ENCODE data around the gene LAPTM5. TPM values are rescaled to one million over a fixed set of nuclear protein-coding genes. Genes with fewer than 3 reads are reported as not detected.

LAPTM5 gene
- total and polyA plus RNA-seq, 10 of the 15 experiments (the other 5 are each of a cell fraction or from before 2014, with no cell fraction given) = 24.1 to 1,034 (median 687) TPM

- TF ChIP-seq ATF7 (IDR thresholded peaks at IDR 0.05; ENCODE audit: low read depth) (peak; percentile 91), MTA3 (IDR thresholded peaks at IDR 0.05; ENCODE audit: borderline replicate concordance, low read length) (no peak), PAX8 (IDR thresholded peaks at IDR 0.05) (no peak), ZNF24 (IDR thresholded peaks at IDR 0.05) (no peak), YBX1 (IDR thresholded peaks at IDR 0.05) (no peak), BCL11A (IDR thresholded peaks at IDR 0.05; ENCODE audit: low read depth, low read length) (peak; percentile 94), CHD2 (IDR thresholded peaks at IDR 0.05; ENCODE audit: borderline replicate concordance, low read depth, low read length) (peak; percentile 75; the same call in 1 of the 2 replicates), RFX5 (IDR thresholded peaks at IDR 0.05; ENCODE audit: low read depth, low read length) (no peak), MAX (IDR thresholded peaks at IDR 0.05; ENCODE audit: low read depth, low read length) (no peak; the same call in 1 of the 2 replicates), DPF2 (IDR thresholded peaks at IDR 0.05) (peak; percentile 95), CBFB (IDR thresholded peaks at IDR 0.05; ENCODE audit: low read depth) (peak; percentile 81), RAD51 (IDR thresholded peaks at IDR 0.05) (peak; percentile 49; the same call in 1 of the 2 replicates), SMC3 (IDR thresholded peaks at IDR 0.05; ENCODE audit: borderline replicate concordance, low read length) (no peak), NKRF (conservative IDR thresholded peaks at IDR 0.05) (no peak), NFIC (IDR thresholded peaks at IDR 0.05; ENCODE audit: low read depth, low read length) (no peak), SRF (IDR thresholded peaks at IDR 0.05; ENCODE audit: low read depth in 2 of 2, low read length in 2 of 2) (no peak), BRCA1 (IDR thresholded peaks at IDR 0.05; ENCODE audit: low read depth, low read length) (no peak), HDGF (IDR thresholded peaks at IDR 0.05) (0 out of 2 replicates have a peak, but pooled peaks have one; percentile 38), SMARCA5 (IDR thresholded peaks at IDR 0.05) (peak; percentile 67), WRNIP1 (IDR thresholded peaks at IDR 0.05; ENCODE audit: borderline replicate concordance, low read depth, low read length) (no peak), SPI1 (IDR thresholded peaks at IDR 0.05; ENCODE audit: borderline replicate concordance, insufficient read depth, low read depth, low read length) (peak; percentile 77), CEBPB (IDR thresholded peaks at IDR 0.05; ENCODE audit: borderline replicate concordance in 1 of 2, low read depth in 2 of 2, low read length in 2 of 2) (no peak), GATAD2B (conservative IDR thresholded peaks at IDR 0.05; ENCODE audit: low read depth) (0 out of 2 replicates have a peak, but pooled peaks have one; percentile 39), IKZF2 (IDR thresholded peaks at IDR 0.05) (peak; percentile 85 to 95), E2F8 (IDR thresholded peaks at IDR 0.05; ENCODE audit: low read depth, partially characterized antibody) (peak; percentile 22), SREBF2 (IDR thresholded peaks at IDR 0.05; ENCODE audit: low read length) (no peak)
- TF ChIP-seq, protein P1, sequence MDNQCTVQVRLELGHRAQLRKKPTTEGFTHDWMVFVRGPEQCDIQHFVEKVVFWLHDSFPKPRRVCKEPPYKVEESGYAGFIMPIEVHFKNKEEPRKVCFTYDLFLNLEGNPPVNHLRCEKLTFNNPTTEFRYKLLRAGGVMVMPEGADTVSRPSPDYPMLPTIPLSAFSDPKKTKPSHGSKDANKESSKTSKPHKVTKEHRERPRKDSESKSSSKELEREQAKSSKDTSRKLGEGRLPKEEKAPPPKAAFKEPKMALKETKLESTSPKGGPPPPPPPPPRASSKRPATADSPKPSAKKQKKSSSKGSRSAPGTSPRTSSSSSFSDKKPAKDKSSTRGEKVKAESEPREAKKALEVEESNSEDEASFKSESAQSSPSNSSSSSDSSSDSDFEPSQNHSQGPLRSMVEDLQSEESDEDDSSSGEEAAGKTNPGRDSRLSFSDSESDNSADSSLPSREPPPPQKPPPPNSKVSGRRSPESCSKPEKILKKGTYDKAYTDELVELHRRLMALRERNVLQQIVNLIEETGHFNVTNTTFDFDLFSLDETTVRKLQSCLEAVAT (IDR thresholded peaks at IDR 0.05) = peak; percentile 48; the same call in 1 of the 2 replicates
These were observed 7.5 kb upstream of the LAPTM5 start (continued) for GRCh38 chr1:30764939-30765555.

Data from GM12878 (cell line).